T-helper 1 cell treated with Interleukin-12 subunit alpha and Interleukin-12 subunit beta and Interleukin-4 antibody, amounts not matched to agents 30 ng/mL and 1 ng/mL, for 36 hours (primary cell): ENCODE data around the gene MAST4. TPM values are rescaled to one million over a fixed set of nuclear protein-coding genes. Genes with fewer than 3 reads are reported as not detected.

Experiments used
- intact Hi-C: fragments of 100-400 bp; cut with micrococcal nuclease; formaldehyde crosslinking; loops from one replicate; pipeline ENCODE4 v1.15.1; 2024
- total RNA-seq: library from RNA; stranded (reverse); gene quantifications from 2 replicates; pipeline ENCODE4 v1.2.3, GENCODE V29; 2022

The MAST4 gene
- total RNA-seq, 1 donor from 2014 or later = 65.8 TPM

GRCh38 chr5:66643387-66643786 is 47.2 kb downstream of the MAST4 start:
- intact Hi-C loops = no loop called here

GRCh38 chr5:66644111-66644510 is 47.9 kb downstream of the MAST4 start:
- intact Hi-C loops = no loop called here

GRCh38 chr5:66645039-66645438 is 48.8 kb downstream of the MAST4 start:
- intact Hi-C loops = no loop called here

- intact Hi-C loops = no loop called here
Observed at GRCh38 chr5:66646570-66646969, 50.4 kb downstream of the MAST4 start.

- intact Hi-C loops = no loop called here
Observed at GRCh38 chr5:66647146-66647856, 51.1 kb downstream of the MAST4 start.

- intact Hi-C loops = no loop called here
Observed at GRCh38 chr5:66652818-66653217, 56.6 kb downstream of the MAST4 start.

- intact Hi-C loops = no loop called here
Observed at GRCh38 chr5:66653325-66653724, 57.1 kb downstream of the MAST4 start.

- intact Hi-C loops = no loop called here
Observed at GRCh38 chr5:66655395-66656324, 59.5 kb downstream of the MAST4 start.

- intact Hi-C loops = no loop called here
Observed at GRCh38 chr5:66658516-66658915, 62.3 kb downstream of the MAST4 start.

GRCh38 chr5:66659780-66660179 is 63.6 kb downstream of the MAST4 start:
- intact Hi-C loops = no loop called here

GRCh38 chr5:66660396-66660795 is 64.2 kb downstream of the MAST4 start:
- intact Hi-C loops = no loop called here

- intact Hi-C loops = no loop called here
Observed at GRCh38 chr5:66661149-66661548, 65.0 kb downstream of the MAST4 start.

GRCh38 chr5:66666778-66667177 is 70.6 kb downstream of the MAST4 start:
- intact Hi-C loops = no loop called here

- intact Hi-C loops = no loop called here
Observed at GRCh38 chr5:66669086-66669861, 73.1 kb downstream of the MAST4 start.

GRCh38 chr5:66669862-66670195 is 73.6 kb downstream of the MAST4 start:
- intact Hi-C loops = no loop called here

- intact Hi-C loops = no loop called here
Observed at GRCh38 chr5:66671305-66671704, 75.1 kb downstream of the MAST4 start.

GRCh38 chr5:66674802-66675201 is 78.6 kb downstream of the MAST4 start:
- intact Hi-C loops = no loop called here

GRCh38 chr5:66675406-66675805 is 79.2 kb downstream of the MAST4 start:
- intact Hi-C loops = no loop called here

- intact Hi-C loops = loop anchor here (10.0 kb wide), 1 partner anchor 45 kb away; no protein-coding TSS in a partner anchor
Observed at GRCh38 chr5:66680221-66680620, 84.0 kb downstream of the MAST4 start.

- intact Hi-C loops = loop anchor here (10.0 kb wide), 1 partner anchor 46 kb away; no protein-coding TSS in a partner anchor
Observed at GRCh38 chr5:66680804-66681203, 84.6 kb downstream of the MAST4 start.

- intact Hi-C loops = loop anchor here (10.0 kb wide), 1 partner anchor 50 kb away; no protein-coding TSS in a partner anchor
Observed at GRCh38 chr5:66684663-66685062, 88.5 kb downstream of the MAST4 start.
